Stimulated activated CD8-positive, alpha-beta memory T cell treated with anti-CD3 and anti-CD28 coated beads, Interleukin-4, amount 100 ng/mL, for 24 hours (primary cell): ENCODE data around the gene FAHD2B.
A peak's percentile ranks its signal among the peaks of the same experiment; 100 is the strongest.
"Not testable (repeated sequence)": the region's sequence is repeated elsewhere in the genome, so short reads cannot be mapped to it uniquely, and the experiment has no call there.

Experiments
- DNase-seq: peaks from one replicate; pipeline ENCODE4 v3.0.0-alpha.2; 2020; ENCODE audit warnings: low read depth

Gene FAHD2B, protein sequence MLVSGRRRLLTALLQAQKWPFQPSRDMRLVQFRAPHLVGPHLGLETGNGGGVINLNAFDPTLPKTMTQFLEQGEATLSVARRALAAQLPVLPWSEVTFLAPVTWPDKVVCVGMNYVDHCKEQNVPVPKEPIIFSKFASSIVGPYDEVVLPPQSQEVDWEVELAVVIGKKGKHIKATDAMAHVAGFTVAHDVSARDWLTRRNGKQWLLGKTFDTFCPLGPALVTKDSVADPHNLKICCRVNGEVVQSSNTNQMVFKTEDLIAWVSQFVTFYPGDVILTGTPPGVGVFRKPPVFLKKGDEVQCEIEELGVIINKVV

DNA sequence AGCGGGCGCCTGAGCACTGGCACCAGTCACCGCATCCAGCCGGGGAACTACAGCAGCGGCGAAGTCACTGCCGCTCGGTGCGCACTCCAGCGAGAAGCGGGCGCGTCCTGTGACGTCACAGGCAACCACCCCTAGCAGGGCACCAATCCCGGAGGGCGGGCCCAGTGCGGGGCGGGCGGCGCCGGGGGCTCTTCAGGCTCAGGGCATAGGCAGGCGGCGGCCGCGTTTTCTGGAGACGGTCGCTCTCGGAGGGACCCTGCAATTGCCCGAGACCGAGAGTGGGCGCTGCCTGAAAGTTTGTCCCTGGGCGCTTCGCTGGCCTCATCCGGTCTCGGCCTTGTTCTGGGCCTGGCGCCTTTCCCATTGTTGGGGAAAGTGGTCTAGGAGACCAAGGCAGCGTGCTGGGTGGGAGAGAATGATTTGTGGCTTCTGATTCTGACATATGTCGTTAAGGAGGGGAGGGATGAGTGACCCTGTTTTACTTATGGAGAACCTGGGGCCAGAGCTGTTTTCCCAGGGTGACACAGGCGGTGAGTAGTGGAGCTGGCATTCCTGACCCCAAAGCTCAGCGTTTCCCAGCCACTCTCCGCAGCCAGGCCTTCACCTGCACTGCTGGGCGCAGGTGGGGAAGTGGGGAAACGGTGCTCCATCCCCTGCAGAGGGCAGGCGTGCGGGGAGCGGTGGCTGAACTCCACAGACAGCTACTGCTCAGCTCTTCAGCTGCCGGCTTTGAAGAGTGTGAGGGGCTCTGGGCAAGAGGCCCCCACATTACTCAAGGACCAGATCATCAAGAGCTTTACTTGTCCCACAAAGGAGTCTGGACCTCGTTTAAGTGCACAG, at the start of gene FAHD2B:
Gene FAHD2B, minus strand, starts transcription at position 111 of the 840 bp plus-strand sequence. CDS start 3,176 bp downstream, outside the sequence.
- peak; percentile 75 for DNase-seq

DNA sequence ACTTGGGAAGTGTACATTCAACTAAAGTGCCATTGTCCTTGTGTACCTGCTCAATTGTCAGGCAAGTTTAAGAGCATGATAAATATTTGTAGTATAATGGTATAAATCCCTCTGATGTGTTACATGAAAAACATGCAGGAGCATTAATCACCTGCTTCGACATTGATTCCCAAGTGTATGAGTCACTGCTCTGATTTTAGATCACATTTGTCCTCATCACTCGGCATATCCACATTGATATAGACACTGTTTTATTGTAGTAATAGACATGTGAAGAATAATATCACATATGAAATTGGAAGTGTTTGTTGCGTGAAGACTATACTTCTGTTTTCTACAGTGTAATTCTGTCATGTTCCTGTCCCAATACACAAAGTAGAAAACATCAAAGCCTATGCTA, 49.3 kb upstream of the FAHD2B start:
- DNase-seq, result not testable (repeated sequence)

DNA sequence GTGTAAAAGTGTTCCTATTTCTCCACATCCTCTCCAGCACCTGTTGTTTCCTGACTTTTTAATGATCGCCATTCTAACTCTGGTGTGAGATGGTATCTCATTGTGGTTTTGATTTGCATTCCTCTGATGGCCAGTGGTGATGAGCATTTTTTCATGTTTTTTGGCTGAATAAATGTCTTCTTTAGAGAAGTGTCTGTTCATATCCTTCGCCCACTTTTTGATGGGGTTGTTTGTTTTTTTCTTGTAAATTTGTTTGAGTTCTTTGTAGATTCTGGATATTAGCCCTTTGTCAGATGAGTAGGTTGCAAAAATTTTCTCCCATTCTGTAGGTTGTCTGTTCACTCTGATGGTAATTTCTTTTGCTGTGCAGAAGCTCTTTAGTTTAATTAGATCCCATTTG, 34.4 kb upstream of the FAHD2B start:
- not testable (repeated sequence) for DNase-seq

- not testable (repeated sequence) for DNase-seq
Measured at GRCh38 chr2:97113882-97114255, 19.2 kb upstream of the FAHD2B start.

DNA sequence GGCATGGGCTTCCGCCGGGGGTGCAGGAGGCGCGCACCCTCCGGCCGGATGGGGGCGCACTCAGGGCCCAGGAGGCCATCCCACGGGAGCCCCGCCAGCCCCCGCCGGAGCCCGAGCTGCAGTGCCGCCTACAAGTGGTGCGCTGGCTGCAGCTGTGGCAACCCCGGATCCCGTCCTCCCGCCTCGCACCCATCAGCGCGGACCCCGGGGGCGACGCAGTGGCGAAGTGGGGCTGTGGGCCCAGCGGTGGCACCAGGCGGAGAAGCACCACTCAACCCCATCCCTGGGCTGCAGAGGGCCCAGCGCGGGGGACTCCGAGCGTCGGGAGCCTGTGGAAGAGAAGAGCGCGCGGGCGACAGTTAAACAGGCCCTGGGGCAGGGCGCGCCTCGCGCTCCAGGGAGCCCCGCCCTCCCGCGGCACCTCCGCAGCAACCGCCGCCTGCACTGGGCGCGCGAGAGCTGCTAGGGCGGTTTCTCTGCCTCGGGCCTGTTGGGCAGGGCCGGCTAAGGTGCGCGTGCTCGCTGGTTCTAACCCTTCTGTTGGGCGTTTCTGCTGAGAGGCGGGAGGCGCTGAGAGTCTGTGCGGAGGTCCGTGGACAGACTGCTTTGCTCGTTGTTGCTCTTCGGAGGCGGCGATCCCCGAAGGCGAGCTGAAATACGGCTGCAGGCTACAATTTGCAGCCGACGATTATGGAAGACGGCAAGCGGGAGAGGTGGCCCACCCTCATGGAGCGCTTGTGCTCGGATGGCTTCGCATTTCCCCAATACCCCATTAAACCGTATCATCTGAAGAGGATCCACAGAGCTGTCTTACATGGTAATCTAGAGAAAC, 18.6 kb upstream of the FAHD2B start, which contains the start of gene ANKRD36:
Gene ANKRD36, plus strand, starts transcription at position 104 of the 832 bp plus-strand sequence. Its CDS starts 587 bp downstream, at position 691.
- peak; percentile 75 for DNase-seq

- peak; percentile 17 for DNase-seq
Measured at GRCh38 chr2:97112320-97113049, 17.8 kb upstream of the FAHD2B start.

- DNase-seq, result not testable (repeated sequence)
Measured at GRCh38 chr2:97111246-97111645, 16.6 kb upstream of the FAHD2B start.

DNA sequence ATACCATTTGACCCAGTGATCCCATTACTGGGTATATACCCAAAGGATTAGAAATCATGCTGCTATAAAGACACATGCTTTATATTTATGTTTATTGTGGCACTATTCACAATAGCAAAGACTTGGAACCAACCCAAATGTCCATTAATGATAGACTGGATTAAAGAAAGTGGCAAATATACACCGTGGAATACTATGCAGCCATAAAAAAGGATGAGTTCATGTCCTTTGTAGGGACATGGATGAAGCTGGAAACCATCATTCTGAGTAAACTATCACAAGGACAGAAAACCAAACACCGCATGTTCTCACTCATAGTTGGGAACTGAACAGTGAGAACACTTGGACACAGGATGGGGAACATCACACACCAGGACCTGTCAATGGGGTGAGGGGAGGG, 12.2 kb upstream of the FAHD2B start:
- not testable (repeated sequence) for DNase-seq

- not testable (repeated sequence) for DNase-seq
Measured at GRCh38 chr2:97098786-97099372, 4.2 kb upstream of the FAHD2B start.

GRCh38 chr2:97095661-97096060, 979 bp upstream of the FAHD2B start:
- DNase-seq, result no peak

- not testable (repeated sequence) for DNase-seq
Measured at GRCh38 chr2:97093983-97094771, 505 bp downstream of the FAHD2B start.

DNA sequence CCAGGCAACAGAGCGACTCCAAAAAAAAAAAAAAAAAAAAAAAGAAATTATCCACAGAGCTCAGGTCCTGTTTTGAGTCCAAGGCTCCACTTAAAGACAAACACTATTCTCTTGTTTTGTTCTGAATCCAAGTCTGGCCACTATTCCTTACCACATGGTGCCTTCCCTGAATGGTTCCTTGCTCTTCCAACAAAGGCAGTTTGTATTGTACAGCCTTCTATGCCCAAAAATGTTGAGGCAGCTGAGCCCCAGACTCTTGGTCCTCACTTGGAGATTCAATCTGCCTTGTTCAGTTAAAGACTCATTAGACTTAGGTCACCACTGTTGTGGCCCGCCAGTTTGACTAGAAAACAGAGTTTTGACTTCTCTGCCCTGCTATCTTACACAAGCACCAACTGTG, 1.7 kb downstream of the FAHD2B start:
- DNase-seq, result not testable (repeated sequence)

GRCh38 chr2:97088706-97089105, 6.0 kb downstream of the FAHD2B start:
- not testable (repeated sequence) for DNase-seq

DNA sequence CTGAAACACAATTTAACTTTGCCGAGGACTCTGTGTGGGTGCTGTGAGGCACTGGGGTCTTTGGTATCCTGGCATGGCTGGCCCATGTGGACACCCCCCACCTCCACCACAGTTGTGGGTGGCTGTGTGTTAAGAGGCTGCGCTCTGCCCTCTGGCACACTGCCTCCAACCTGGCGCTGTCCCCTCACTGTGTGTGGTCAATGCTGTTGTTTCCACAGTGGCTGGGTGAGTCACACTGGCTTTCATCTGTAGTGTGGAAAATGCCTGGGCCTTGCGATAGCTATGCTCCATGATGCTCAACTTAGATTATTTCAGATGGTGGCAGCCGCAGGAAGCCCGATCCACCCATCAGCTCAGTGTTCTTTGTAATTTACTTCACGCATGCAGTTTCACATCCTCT, 9.6 kb downstream of the FAHD2B start:
- not testable (repeated sequence) for DNase-seq

GRCh38 chr2:97083516-97083915, 11.2 kb downstream of the FAHD2B start:
- not testable (repeated sequence) for DNase-seq

DNA sequence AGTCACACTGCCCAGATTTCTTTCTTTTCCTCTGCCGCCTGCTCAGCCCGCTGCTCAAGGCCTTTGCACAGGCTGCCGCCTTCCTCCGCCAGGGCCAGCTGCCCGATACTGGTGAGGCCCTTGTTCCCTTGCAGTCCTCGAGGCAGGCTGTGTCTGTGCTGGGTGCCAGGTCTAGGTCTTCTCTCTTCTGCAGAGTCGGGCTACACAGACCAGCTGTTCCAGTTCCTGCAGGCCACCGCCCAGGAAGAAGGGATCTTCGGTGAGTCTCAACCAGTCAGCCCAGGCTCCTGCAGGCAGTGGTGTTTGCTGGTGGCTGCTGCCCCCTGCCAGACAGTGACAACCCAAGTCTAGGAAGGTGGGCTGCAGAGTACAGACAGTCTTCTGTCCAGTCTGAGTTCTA, 12.5 kb downstream of the FAHD2B start:
- not testable (repeated sequence) for DNase-seq

GRCh38 chr2:97080855-97081254, 13.8 kb downstream of the FAHD2B start:
- DNase-seq, result not testable (repeated sequence)

DNA sequence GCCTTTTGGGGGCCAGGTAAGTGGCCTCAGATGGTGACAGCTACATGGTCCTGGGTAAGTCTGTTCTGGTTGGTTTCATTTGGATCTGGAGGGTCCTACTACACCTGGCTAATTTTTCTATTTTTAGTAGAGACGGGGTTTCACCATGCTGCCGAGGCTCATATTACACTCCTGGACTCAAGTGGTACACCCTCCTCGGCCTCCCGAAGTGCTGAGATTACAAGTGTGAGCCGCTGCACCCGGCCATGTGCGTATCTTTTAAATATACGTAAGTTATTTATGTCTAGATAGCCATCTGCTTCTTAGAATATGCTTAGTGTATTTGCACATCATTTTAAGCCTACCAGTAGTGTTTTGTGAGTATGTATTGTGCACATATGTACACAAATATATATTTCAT, 17.5 kb downstream of the FAHD2B start:
- not testable (repeated sequence) for DNase-seq

- not testable (repeated sequence) for DNase-seq
Measured at GRCh38 chr2:97070915-97071314, 23.8 kb downstream of the FAHD2B start.

DNA sequence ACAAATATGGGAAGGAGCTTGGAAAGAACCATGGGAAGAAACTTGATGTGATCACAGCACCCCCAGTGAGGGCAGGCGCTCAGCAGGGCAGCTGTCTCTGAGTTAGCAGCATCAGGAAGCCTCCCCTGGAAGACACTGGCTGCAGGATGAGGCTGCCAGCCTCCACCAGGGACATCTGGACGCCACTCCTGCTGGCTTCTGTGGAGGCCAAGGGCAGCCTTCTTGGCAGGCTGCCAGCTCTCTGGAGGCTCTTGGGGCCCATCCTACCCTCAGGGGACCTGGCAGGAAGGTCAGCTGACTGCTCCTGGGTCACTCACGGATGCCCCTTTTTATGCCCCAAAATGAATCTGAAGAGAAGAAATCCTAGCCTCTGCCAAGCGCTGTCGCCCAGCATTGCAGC, 26.0 kb downstream of the FAHD2B start:
- DNase-seq, result not testable (repeated sequence)
